ENCODE measurements around the gene EPHA7.

The EPHA7 gene

GRCh38 chr6:93319304-93319703 is 100.1 kb downstream of the EPHA7 start:
- no peak for DNase-seq

- no peak for DNase-seq
Observed at GRCh38 chr6:93318121-93318520, 101.2 kb downstream of the EPHA7 start.

GRCh38 chr6:93317592-93317991 is 101.8 kb downstream of the EPHA7 start:
- no peak for DNase-seq

- no peak for DNase-seq
Observed at GRCh38 chr6:93307505-93308409, 111.6 kb downstream of the EPHA7 start.

- no peak for DNase-seq
Observed at GRCh38 chr6:93305088-93305487, 114.3 kb downstream of the EPHA7 start.

GRCh38 chr6:93304505-93304904 is 114.9 kb downstream of the EPHA7 start:
- no peak for DNase-seq

- DNase-seq, result no peak
Observed at GRCh38 chr6:93300661-93301060, 118.7 kb downstream of the EPHA7 start.

- DNase-seq, result no peak
Observed at GRCh38 chr6:93299622-93300021, 119.7 kb downstream of the EPHA7 start.

- DNase-seq, result no peak
Observed at GRCh38 chr6:93295631-93296030, 123.7 kb downstream of the EPHA7 start.

- no peak for DNase-seq
Observed at GRCh38 chr6:93294879-93295278, 124.5 kb downstream of the EPHA7 start.

- no peak for DNase-seq
Observed at GRCh38 chr6:93293872-93294271, 125.5 kb downstream of the EPHA7 start.

GRCh38 chr6:93293460-93293859 is 125.9 kb downstream of the EPHA7 start:
- no peak for DNase-seq

- DNase-seq, result no peak
Observed at GRCh38 chr6:93282521-93283031, 136.8 kb downstream of the EPHA7 start.

- no peak for DNase-seq
Observed at GRCh38 chr6:93278241-93278640, 141.1 kb downstream of the EPHA7 start.

GRCh38 chr6:93272896-93273295 is 146.5 kb downstream of the EPHA7 start:
- no peak for DNase-seq

- DNase-seq, result no peak
Observed at GRCh38 chr6:93272211-93272610, 147.1 kb downstream of the EPHA7 start.

- no peak for DNase-seq
Observed at GRCh38 chr6:93266116-93266817, 153.1 kb downstream of the EPHA7 start.

GRCh38 chr6:93260881-93261280 is 158.5 kb downstream of the EPHA7 start:
- DNase-seq, result no peak

GRCh38 chr6:93259332-93259731 is 160.0 kb downstream of the EPHA7 start:
- DNase-seq, result no peak

- DNase-seq, result no peak
Observed at GRCh38 chr6:93252930-93253329, 166.4 kb downstream of the EPHA7 start.

- no peak for DNase-seq
Observed at GRCh38 chr6:93248631-93249030, 170.7 kb downstream of the EPHA7 start.

GRCh38 chr6:93243231-93243778 is 176.1 kb downstream of the EPHA7 start:
- DNase-seq, result no peak

- DNase-seq, result no peak
Observed at GRCh38 chr6:93242049-93242448, 177.3 kb downstream of the EPHA7 start.

- no peak for DNase-seq
Observed at GRCh38 chr6:93238632-93239031, 180.7 kb downstream of the EPHA7 start.
